DMS 273 (cell line): ENCODE measurements around the gene NHEJ1.
"Not testable (repeated sequence)": the region's sequence is repeated elsewhere in the genome, so short reads cannot be mapped to it uniquely, and the experiment has no call there.

ENCODE experiments used
- DNase-seq: peaks from one replicate; lab custom pipeline; 2025; ENCODE audit not compliant: unreplicated experiment; lab: John Stamatoyannopoulos, UW

Gene NHEJ1

DNA sequence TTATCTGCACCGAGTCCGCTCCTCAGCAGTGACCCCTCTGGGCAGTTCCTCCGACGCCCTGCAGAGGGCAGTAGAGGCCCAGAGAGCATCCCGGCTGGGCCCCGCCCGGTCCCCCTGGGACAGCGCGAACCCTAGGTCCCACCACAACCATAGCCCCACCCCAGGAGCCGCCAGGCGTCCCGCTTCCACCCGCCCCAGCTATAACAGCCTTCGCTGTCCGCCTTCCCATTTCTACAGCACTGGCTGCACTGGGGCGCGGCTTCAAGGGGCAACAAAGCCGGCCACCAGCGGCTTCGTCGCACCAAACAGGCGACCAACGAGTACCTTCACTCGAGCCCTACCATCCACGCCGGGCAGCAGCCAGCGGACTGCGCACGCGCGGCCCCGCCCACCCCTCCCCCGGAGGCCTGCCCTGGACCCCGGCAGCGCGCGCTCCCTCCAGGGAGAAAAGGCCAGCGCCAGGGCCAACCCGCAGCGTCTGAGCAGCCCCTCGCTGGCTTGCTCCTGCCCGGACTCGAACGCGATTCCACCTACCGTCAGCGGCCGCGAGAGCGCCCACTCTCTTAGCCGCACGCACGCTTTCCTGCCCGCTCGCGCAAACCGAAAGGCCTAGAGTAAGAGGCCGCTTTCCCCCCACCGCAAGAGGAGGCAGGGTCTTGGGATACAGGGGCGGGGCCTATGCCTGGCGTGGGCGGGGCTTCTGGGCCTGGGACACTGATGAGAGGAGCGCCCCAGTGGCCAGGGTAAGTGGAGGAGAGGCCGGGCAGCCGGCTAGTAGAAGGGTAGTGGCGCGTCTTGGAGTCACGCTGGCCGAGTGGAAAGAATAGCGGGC is at the start of gene NHEJ1:
TSS of gene NHEJ1 (minus strand) at position 630 of the 832 bp plus-strand sequence. CDS start 2,453 bp downstream, outside the sequence.
- peak; percentile 96 for DNase-seq

DNA sequence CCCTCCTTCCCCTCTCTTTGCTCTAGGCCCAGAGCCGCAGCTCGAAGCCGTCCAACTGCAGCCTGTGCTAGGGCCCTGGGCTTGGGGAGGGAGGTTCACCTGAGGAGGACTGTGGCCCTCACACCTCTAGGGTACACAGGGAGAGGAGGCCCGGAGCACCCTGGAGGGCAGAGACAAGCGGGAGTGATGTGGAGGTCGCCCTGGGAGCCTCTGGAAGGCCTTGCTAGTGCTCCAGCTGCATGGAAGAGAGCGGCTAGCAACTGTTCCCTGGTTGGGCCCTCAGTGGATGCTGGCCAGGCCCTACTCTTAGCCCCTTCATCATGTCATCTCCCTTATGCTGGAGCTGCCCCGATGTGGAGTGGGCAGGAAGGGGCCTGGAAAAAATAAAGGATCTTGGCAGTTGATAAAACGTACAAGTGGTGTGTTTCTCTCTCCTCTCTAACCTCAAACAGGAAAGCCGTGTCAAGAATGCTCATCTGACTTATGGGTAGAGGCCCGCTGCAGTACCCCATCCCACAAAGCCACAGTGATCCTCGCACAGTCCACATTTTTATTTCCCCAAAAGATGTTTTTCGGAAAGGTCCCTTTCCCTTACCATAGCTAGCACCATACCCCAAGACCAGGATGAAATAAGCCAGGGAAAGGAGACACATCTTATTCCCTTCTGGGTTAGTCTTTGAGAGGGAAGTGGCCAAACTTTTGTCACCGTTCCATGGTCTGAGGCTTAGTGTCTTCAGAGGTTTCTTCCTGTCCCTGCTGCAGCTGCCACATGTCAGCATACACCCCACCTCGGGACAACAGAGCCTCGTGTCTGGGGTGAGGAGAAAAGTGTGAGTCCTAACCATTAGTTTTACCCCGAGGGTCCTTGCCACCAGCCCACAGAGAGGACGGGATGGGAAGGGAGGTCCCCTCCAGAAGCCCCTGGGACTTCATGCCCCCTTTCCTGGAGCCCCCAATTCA is 48.9 kb upstream of the NHEJ1 start:
- no peak for DNase-seq

GRCh38 chr2:219207884-219208740 is 47.5 kb upstream of the NHEJ1 start:
- DNase-seq = peak; percentile 65

DNA sequence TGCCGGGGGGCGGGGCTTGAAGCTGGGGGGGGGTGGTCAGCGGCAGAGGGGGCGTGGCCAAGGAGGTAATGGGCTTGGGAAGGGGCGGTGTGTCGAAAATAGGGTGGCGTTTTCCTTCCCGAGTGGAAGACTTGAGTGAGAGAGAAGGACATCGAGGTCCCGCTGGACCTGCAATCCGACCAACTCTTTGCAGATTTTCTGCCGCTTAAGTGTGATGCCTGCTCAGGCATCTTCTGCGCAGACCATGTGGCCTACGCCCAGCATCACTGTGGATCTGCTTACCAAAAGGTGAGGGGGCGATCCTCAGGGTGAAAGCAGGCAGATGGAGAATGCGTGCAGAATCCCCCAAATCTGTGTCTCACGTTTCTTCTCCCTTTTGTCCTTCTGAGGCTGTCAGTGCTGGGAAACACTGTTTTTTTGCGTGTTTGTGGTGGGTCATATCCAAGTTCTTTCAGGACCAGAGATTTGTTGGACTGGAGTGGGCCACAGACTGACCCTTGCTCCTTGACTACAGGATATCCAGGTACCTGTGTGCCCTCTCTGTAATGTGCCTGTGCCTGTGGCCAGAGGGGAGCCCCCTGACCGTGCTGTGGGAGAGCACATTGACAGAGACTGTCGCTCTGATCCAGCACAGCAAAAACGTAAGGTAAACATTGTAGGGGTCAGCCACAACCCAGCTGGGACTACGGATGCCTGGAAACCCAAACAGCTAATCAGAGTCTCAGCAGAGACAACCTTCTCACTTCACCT is 46.7 kb upstream of the NHEJ1 start:
- DNase-seq = no peak

DNA sequence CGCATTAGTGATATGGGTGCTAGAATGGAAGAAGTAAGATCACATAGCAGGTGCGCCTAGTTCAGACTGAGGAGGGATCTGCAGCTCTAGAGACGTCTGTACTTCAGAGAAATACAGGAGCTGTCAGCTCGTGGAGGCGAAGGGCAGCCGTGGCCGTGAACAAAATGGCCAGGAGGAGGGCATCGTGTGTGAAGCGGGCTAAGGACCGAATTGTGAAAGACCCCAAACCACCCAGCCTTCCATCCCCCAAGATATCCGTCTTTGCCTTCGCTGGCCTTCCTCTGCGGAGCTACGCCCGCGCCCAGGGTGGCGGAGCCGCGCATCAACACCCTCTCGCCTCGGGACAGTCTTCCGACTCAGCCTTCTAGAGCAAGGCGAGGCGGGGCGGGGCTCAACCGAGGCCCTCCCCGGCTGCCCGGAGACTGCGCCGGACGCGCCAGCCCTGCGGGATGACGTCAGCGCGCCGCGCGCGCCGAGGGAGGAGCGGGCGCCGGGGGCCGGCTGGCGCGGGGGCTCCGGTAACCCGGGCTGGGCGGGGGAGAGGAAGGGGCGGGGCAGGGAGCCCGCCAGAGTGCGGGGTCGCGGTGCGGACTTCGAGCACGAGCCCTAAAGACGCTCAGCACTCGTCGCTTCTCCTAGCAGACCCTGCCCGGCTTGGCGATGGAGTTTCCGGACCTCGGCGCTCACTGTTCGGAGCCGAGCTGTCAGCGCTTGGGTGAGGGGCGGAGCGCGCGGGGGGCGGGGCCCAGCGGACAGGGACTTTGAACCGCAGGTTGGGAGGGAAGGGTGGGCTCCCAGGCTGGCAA is 45.9 kb upstream of the NHEJ1 start, which contains the start of gene ZFAND2B:
TSS of gene ZFAND2B (plus strand) at position 455 of the 806 bp plus-strand sequence. CDS start at position 661, 206 bp downstream.
- peak; percentile 98 for DNase-seq

GRCh38 chr2:219205981-219206327 is 45.3 kb upstream of the NHEJ1 start:
- no peak for DNase-seq

GRCh38 chr2:219205165-219205538 is 44.5 kb upstream of the NHEJ1 start:
- no peak for DNase-seq

DNA sequence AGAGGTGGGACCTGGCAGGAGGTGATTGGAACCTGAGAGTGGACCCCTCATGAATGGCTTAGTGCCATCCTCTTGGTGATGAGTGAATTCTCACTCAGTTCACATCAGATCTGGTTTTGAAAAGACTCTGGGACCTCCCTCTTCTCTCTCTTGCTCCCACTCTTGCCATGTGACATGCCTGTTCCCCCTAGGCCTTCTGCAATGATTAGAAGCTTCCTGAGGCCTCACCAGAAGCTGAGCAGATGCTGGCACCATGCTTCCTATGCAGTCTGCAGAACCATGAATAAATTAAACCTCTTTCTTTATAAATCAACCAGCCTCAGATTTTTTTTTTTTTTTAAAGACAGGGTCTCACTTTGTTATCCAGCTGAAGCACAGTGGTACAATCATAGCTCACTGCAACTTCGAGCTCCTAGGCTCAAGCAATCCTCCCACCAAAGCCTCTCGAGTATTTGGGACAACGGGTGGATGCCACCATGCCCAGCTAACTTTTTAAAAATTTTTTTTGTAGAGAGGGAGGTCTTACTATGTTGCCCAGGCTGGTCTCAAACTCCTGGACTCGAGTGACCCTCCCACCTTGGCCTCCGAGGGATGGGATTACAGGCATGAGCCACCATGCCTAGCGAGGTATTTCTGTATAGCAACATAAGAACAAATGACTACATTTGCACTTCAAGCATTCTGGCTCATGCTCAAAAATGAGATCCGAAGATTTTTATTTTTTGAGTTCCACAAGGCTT is 44.0 kb upstream of the NHEJ1 start:
- DNase-seq = no peak

DNA sequence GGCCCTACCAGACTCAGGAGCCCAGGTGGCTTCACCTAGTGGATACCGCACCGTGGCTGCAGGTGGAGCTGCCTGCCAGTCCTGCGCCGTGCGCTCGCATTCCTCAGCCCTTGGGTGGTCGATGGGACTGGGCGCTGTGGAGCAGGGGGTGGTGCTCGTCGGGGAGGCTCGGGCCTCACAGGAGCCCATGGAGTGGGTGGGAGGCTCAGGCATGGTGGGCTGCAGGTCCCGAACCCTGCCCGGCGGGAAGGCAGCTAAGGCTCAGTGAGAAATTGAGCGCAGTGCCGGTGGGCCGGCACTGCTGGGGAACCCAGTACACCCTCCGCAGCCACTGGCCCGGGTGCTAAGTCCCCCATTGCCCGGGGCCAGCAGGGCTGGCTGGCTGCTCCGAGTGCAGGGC is 40.7 kb upstream of the NHEJ1 start:
- DNase-seq = not testable (repeated sequence)

- not testable (repeated sequence) for DNase-seq
Observed at GRCh38 chr2:219200502-219201326, 40.1 kb upstream of the NHEJ1 start.

GRCh38 chr2:219199470-219200211 is 39.0 kb upstream of the NHEJ1 start:
- DNase-seq = no peak

GRCh38 chr2:219198974-219199373 is 38.4 kb upstream of the NHEJ1 start:
- no peak for DNase-seq

GRCh38 chr2:219197388-219197787 is 36.8 kb upstream of the NHEJ1 start:
- no peak for DNase-seq

GRCh38 chr2:219186754-219187456 is 26.3 kb upstream of the NHEJ1 start:
- DNase-seq = no peak

DNA sequence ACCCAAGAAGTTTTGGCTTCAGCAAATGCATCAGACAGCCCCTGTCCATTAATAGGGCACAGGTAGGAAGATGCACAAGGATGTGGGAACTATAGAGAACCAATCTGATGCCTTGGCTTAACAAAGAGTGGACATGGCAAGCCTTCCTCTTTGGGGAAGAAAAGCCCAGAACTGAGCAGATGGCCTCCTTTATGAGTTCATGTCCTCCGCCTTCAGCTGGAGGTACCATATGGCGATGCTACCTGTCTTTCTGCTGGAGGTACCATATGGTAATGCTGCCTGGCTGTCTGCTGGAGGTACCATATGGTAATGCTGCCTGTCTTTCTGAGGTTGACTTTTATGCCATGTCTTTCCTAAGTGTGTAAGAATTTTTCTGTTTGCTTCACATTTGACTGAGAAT is 23.5 kb upstream of the NHEJ1 start:
- DNase-seq = peak; percentile 95

GRCh38 chr2:219183151-219183772 is 22.6 kb upstream of the NHEJ1 start:
- no peak for DNase-seq
